Neural progenitor cell (in vitro differentiated cells): Measurements from ENCODE around the gene PSMA7. TPM values are rescaled to one million over a fixed set of nuclear protein-coding genes. Genes with fewer than 3 reads are reported as not detected.

ENCODE experiments used
- DNase-seq: peaks from one replicate; pipeline ENCODE4 v3.0.0-alpha.2; 2016; ENCODE audit warnings: low spot score
- H2AFZ ChIP-seq: fragments of 200-600 bp; sonication (generic); replicated peaks from 2 replicates; pipeline ENCODE4 v1.6.1; 2016; ENCODE audit warnings: antibody characterized with exemption
- H3F3A ChIP-seq: fragments of 200-600 bp; sonication (generic); 2 replicates; pipeline ENCODE4 v1.6.1; 2016; ENCODE audit warnings: antibody characterized with exemption, low read depth
- H3K27ac ChIP-seq: fragments of 200-600 bp; sonication (generic); 2 replicates; pipeline ENCODE4 v1.5.1; 2016; ENCODE audit warnings: mild to moderate bottlenecking
- H3K27me3 ChIP-seq: fragments of 200-600 bp; sonication (generic); 2 replicates; pipeline ENCODE4 v1.6.1; 2016; ENCODE audit warnings: mild to moderate bottlenecking, moderate library complexity
- H3K36me3 ChIP-seq: fragments of 200-600 bp; sonication (generic); 2 replicates; pipeline ENCODE4 v1.5.1; 2016
- H3K4me1 ChIP-seq: fragments of 200-600 bp; sonication (generic); 2 replicates; pipeline ENCODE4 v1.6.1; 2016; ENCODE audit warnings: mixed run types
- H3K4me2 ChIP-seq: fragments of 200-600 bp; sonication (generic); 2 replicates; pipeline ENCODE4 v1.6.1; 2016
- H3K4me3 ChIP-seq: fragments of 200-600 bp; sonication (generic); 2 replicates; pipeline ENCODE4 v1.5.1; 2016
- H3K79me2 ChIP-seq: fragments of 200-600 bp; sonication (generic); 2 replicates; pipeline ENCODE4 v1.6.1; 2016; ENCODE audit warnings: low read depth
- H3K9ac ChIP-seq: fragments of 200-600 bp; sonication (generic); 2 replicates; pipeline ENCODE4 v1.6.1; 2016
- H3K9me3 ChIP-seq: fragments of 200-600 bp; sonication (generic); 2 replicates; pipeline ENCODE4 v1.5.1; 2016; ENCODE audit warnings: low read depth
- H4K20me1 ChIP-seq: fragments of 200-600 bp; sonication (generic); 2 replicates; pipeline ENCODE4 v1.6.1; 2016; ENCODE audit warnings: low read depth
- H3K27ac Mint-ChIP-seq: 3 replicates; pipeline ENCODE4 v1.8.0; 2021; ENCODE audit warnings: mixed read lengths
- H3K27me3 Mint-ChIP-seq: 2 replicates; pipeline ENCODE4 v1.8.0; 2022; ENCODE audit warnings: low read depth, mild to moderate bottlenecking, inconsistent platforms, moderate library complexity, mixed read lengths; ENCODE audit not compliant: insufficient read depth
- H3K36me3 Mint-ChIP-seq: 3 replicates; pipeline ENCODE4 v1.8.0; 2021; ENCODE audit warnings: mixed read lengths
- H3K4me1 Mint-ChIP-seq: 3 replicates; pipeline ENCODE4 v1.8.0; 2021; ENCODE audit warnings: mixed read lengths
- H3K4me3 Mint-ChIP-seq: 3 replicates; pipeline ENCODE4 v1.8.0; 2021; ENCODE audit warnings: mild to moderate bottlenecking, moderate library complexity, mixed read lengths
- H3K9me3 Mint-ChIP-seq: 3 replicates; pipeline ENCODE4 v1.8.0; 2020; ENCODE audit warnings: mixed read lengths
- EZH2 ChIP-seq: fragments of 200-600 bp; sonication (generic); IDR thresholded peaks from 2 replicates; pipeline ENCODE4 v1.6.1; 2017; ENCODE audit warnings: antibody characterized with exemption, mild to moderate bottlenecking, moderate library complexity
- EZH2phosphoT487 ChIP-seq: fragments of 200-600 bp; sonication (generic); IDR thresholded peaks from 2 replicates; pipeline ENCODE4 v1.6.1; 2017; ENCODE audit warnings: antibody characterized with exemption
- total RNA-seq: library from RNA; depleted of rRNA; stranded (reverse); fragments of >200 nt; gene quantifications from 2 replicates; pipeline ENCODE4 v1.2.3, GENCODE V29; 2015; ENCODE audit warnings: low replicate concordance
- TF ChIP-seq, protein P1 (sequence below): fragments of 200-600 bp; sonication (generic); IDR thresholded peaks from 2 replicates; pipeline ENCODE4 v1.5.1; 2017; ENCODE audit warnings: antibody characterized with exemption, mild to moderate bottlenecking

The PSMA7 gene
- total RNA-seq, 1 donor from 2014 or later = 237 TPM

- peaks cover 6% of the 10 kb centered on the region for H3K36me3 Mint-ChIP-seq
- Histone ChIP-seq H3K79me2 (no peaks in the 10 kb centered on the region), H3K4me2 (no peak overlapping the region), H3K4me3 (no peak overlapping the region), H3K9me3 (no peaks in the 10 kb centered on the region), H2AFZ (no peak overlapping the region), H4K20me1 (no peaks in the 10 kb centered on the region), H3K4me1 (no peaks in the 10 kb centered on the region), H3K27ac (no peak overlapping the region), H3K27me3 (no peaks in the 10 kb centered on the region), H3K9ac (no peak overlapping the region), H3K36me3 (no peaks in the 10 kb centered on the region), H3F3A (no peaks in the 10 kb centered on the region)
- peaks cover 9% of the 10 kb centered on the region for H3K27me3 Mint-ChIP-seq
- H3K4me1 Mint-ChIP-seq = no peaks in the 10 kb centered on the region
- H3K9me3 Mint-ChIP-seq = peaks cover 50% of the 10 kb centered on the region
- H3K4me3 Mint-ChIP-seq = peak overlapping the region; percentile 30
- no peak for DNase-seq
- H3K27ac Mint-ChIP-seq = no peak overlapping the region
- no peak for TF ChIP-seq EZH2phosphoT487
- TF ChIP-seq, protein P1, sequence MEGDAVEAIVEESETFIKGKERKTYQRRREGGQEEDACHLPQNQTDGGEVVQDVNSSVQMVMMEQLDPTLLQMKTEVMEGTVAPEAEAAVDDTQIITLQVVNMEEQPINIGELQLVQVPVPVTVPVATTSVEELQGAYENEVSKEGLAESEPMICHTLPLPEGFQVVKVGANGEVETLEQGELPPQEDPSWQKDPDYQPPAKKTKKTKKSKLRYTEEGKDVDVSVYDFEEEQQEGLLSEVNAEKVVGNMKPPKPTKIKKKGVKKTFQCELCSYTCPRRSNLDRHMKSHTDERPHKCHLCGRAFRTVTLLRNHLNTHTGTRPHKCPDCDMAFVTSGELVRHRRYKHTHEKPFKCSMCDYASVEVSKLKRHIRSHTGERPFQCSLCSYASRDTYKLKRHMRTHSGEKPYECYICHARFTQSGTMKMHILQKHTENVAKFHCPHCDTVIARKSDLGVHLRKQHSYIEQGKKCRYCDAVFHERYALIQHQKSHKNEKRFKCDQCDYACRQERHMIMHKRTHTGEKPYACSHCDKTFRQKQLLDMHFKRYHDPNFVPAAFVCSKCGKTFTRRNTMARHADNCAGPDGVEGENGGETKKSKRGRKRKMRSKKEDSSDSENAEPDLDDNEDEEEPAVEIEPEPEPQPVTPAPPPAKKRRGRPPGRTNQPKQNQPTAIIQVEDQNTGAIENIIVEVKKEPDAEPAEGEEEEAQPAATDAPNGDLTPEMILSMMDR = no peak
Observed at GRCh38 chr20:62105592-62105991, 37.6 kb downstream of the PSMA7 start.

DNA sequence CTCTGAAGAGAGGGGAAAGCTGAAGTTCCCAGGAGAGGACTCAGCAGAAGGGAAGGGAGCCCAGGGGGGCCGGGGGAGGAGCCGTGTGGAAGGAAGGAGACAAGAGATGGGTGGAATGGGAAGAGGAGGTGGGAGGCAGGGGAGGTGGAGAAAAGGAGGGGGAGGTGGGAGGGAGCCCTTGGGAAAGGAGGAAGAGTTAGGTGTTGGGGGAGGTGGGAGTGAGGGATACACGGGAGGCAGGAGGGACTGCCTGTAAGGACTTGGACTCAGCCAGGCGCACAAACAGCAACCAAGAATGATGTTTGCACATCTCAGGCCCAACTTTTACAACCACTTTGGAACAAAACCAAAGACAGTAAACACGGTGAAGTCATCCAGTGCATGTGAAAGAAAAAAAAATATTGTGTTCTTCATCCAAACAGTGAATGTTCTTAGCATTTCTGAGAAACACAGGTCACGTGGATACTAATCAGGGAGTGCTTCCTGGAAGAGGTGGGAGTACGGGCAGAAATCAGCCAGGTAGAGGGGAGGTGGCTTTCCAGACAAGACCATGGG lies 38.3 kb downstream of the PSMA7 start:
- TF ChIP-seq EZH2 = no peak
- TF ChIP-seq, protein P1 = no peak
- Histone ChIP-seq H3K36me3 (no peaks in the 10 kb centered on the region), H3K9ac (no peak overlapping the region), H4K20me1 (no peaks in the 10 kb centered on the region), H2AFZ (no peak overlapping the region), H3K79me2 (no peaks in the 10 kb centered on the region), H3F3A (no peaks in the 10 kb centered on the region), H3K4me1 (no peaks in the 10 kb centered on the region), H3K27me3 (no peaks in the 10 kb centered on the region), H3K27ac (no peak overlapping the region), H3K4me3 (no peak overlapping the region), H3K9me3 (no peaks in the 10 kb centered on the region), H3K4me2 (no peak overlapping the region)
- H3K9me3 Mint-ChIP-seq = peaks cover 45% of the 10 kb centered on the region
- DNase-seq = no peak
- H3K4me1 Mint-ChIP-seq = no peaks in the 10 kb centered on the region
- no peak overlapping the region for H3K27ac Mint-ChIP-seq
- no peak overlapping the region for H3K4me3 Mint-ChIP-seq
- H3K36me3 Mint-ChIP-seq = peaks cover 2% of the 10 kb centered on the region
- H3K27me3 Mint-ChIP-seq = peaks cover 9% of the 10 kb centered on the region

- no peak overlapping the region for H2AFZ ChIP-seq
- H3K9ac ChIP-seq = no peak overlapping the region
- H3K36me3 ChIP-seq = no peaks in the 10 kb centered on the region
- peaks cover 41% of the 10 kb centered on the region for H3K9me3 Mint-ChIP-seq
- H3K4me2 ChIP-seq = no peak overlapping the region
- no peaks in the 10 kb centered on the region for H3K79me2 ChIP-seq
- H3K4me3 Mint-ChIP-seq = no peak overlapping the region
- H3K4me3 ChIP-seq = no peak overlapping the region
- H3K27ac ChIP-seq = no peak overlapping the region
- TF ChIP-seq EZH2phosphoT487 (no peak), EZH2 (no peak)
- TF ChIP-seq, protein P1 = no peak
- no peak overlapping the region for H3K27ac Mint-ChIP-seq
- H3K27me3 Mint-ChIP-seq = peaks cover 12% of the 10 kb centered on the region
- no peaks in the 10 kb centered on the region for H3K4me1 Mint-ChIP-seq
- no peaks in the 10 kb centered on the region for H4K20me1 ChIP-seq
- H3F3A ChIP-seq = no peaks in the 10 kb centered on the region
- no peak for DNase-seq
- H3K36me3 Mint-ChIP-seq = peaks cover 2% of the 10 kb centered on the region
- no peaks in the 10 kb centered on the region for H3K9me3 ChIP-seq
- no peaks in the 10 kb centered on the region for H3K27me3 ChIP-seq
- no peaks in the 10 kb centered on the region for H3K4me1 ChIP-seq
Observed at GRCh38 chr20:62104234-62104789, 38.9 kb downstream of the PSMA7 start.
